Endodermal cell (in vitro differentiated cells): ENCODE results near the gene SGPP2. TPM values are rescaled to one million over a fixed set of nuclear protein-coding genes. Genes with fewer than 3 reads are reported as not detected.

ENCODE experiments used
- DNase-seq: peaks from one replicate; pipeline ENCODE4 v3.0.0-alpha.2; 2017
- H3K27ac ChIP-seq: 2 replicates; pipeline ENCODE4 v1.5.1; 2013; ENCODE audit warnings: mild to moderate bottlenecking, low read depth, low read length, moderate library complexity
- H3K27me3 ChIP-seq: 2 replicates; pipeline ENCODE4 v1.6.1; 2013; ENCODE audit warnings: mild to moderate bottlenecking, low read length, moderate library complexity; ENCODE audit not compliant: insufficient read depth, control insufficient read depth, poor library complexity, severe bottlenecking
- H3K36me3 ChIP-seq: 2 replicates; pipeline ENCODE4 v1.7.0; 2013; ENCODE audit warnings: mild to moderate bottlenecking, low read length, moderate library complexity; ENCODE audit not compliant: control insufficient read depth, insufficient read depth
- H3K4me1 ChIP-seq: one replicate; pipeline ENCODE4 v1.7.0; 2013; ENCODE audit warnings: low read length; ENCODE audit not compliant: control insufficient read depth, insufficient read depth
- H3K4me3 ChIP-seq: 2 replicates; pipeline ENCODE4 v1.5.1; 2013; ENCODE audit warnings: mild to moderate bottlenecking, low read length, moderate library complexity
- H3K9ac ChIP-seq: 2 replicates; pipeline ENCODE4 v1.6.1; 2013; ENCODE audit warnings: mild to moderate bottlenecking, low read length, moderate library complexity; ENCODE audit not compliant: poor library complexity, severe bottlenecking; ENCODE audit errors: extremely low read depth
- H3K9me3 ChIP-seq: 2 replicates; pipeline ENCODE4 v1.6.1; 2013; ENCODE audit warnings: mild to moderate bottlenecking, low read length, moderate library complexity; ENCODE audit not compliant: control insufficient read depth
- H3K27ac Mint-ChIP-seq: 2 replicates; pipeline ENCODE4 v1.8.0; 2020; ENCODE audit warnings: mixed read lengths
- H3K27me3 Mint-ChIP-seq: 2 replicates; pipeline ENCODE4 v1.8.0; 2021; ENCODE audit warnings: mild to moderate bottlenecking, mixed read lengths; ENCODE audit not compliant: insufficient read depth
- H3K36me3 Mint-ChIP-seq: 2 replicates; pipeline ENCODE4 v1.8.0; 2020; ENCODE audit warnings: low read depth, mixed read lengths
- H3K4me1 Mint-ChIP-seq: 2 replicates; pipeline ENCODE4 v1.8.0; 2020; ENCODE audit warnings: mixed read lengths
- H3K4me3 Mint-ChIP-seq: 2 replicates; pipeline ENCODE4 v1.8.0; 2020; ENCODE audit warnings: mild to moderate bottlenecking, moderate library complexity, mixed read lengths
- H3K9me3 Mint-ChIP-seq: 2 replicates; pipeline ENCODE4 v1.8.0; 2020; ENCODE audit warnings: mild to moderate bottlenecking, mixed read lengths
- CTCF ChIP-seq: fragments of 200-600 bp; sonication (generic); conservative IDR thresholded peaks from 2 replicates; pipeline ENCODE4 v1.5.0; 2021; ENCODE audit warnings: antibody characterized with exemption, mild to moderate bottlenecking
- WGBS, 2 experiments: methylation state at CpG; one replicate each; pipeline versions ENCODE4 v1.1.5 to v1.1.7; 2013; ENCODE audit warnings: missing lambda C conversion rate in 2 of 2, mixed read lengths in 1 of 2; ENCODE audit not compliant: insufficient coverage in 1 of 2, insufficient read length in 1 of 2; 5-methylcytosine and 5-hydroxymethylcytosine counted together
- total RNA-seq, 2 donors: library from RNA; stranded (reverse); fragmentation: NEBNext Ultra II Directional in 1 of 2; extraction: Animal tissue kit (Norgen Biotek cat#: 25700) in 1 of 2; gene quantifications; 2 replicates in 1 of 2; 3 replicates in 1 of 2; pipeline ENCODE4 v1.2.1, GENCODE V29; 2021

Gene SGPP2
- total RNA-seq, 2 donors from 2014 or later = not detected

GRCh38 chr2:222494104-222494739, 69.9 kb downstream of the SGPP2 start:
- Mint-ChIP-seq H3K36me3 (no peaks in the 10 kb centered on the region), H3K4me3 (no peak overlapping the region), H3K27me3 (peaks cover 47% of the 10 kb centered on the region), H3K27ac (no peak overlapping the region), H3K4me1 (no peaks in the 10 kb centered on the region), H3K9me3 (peaks cover 26% of the 10 kb centered on the region)
- no peak overlapping the region for H3K9ac ChIP-seq
- 94 to 95% methylated on average over 9 to 11 of the region's 11 CpGs for WGBS, 2 experiments
- H3K9me3 ChIP-seq = peaks cover 4% of the 10 kb centered on the region
- no peak overlapping the region for H3K27ac ChIP-seq
- H3K36me3 ChIP-seq = no peaks in the 10 kb centered on the region
- no peak for TF ChIP-seq CTCF
- no peak for DNase-seq
- no peaks in the 10 kb centered on the region for H3K4me1 ChIP-seq
- H3K27me3 ChIP-seq = no peaks in the 10 kb centered on the region
- no peak overlapping the region for H3K4me3 ChIP-seq

- Histone ChIP-seq H3K4me1 (no peaks in the 10 kb centered on the region), H3K9me3 (peaks cover 4% of the 10 kb centered on the region), H3K9ac (no peak overlapping the region), H3K36me3 (no peaks in the 10 kb centered on the region), H3K27me3 (no peaks in the 10 kb centered on the region), H3K4me3 (no peak overlapping the region), H3K27ac (no peak overlapping the region)
- DNase-seq = no peak
- Mint-ChIP-seq H3K4me1 (no peaks in the 10 kb centered on the region), H3K36me3 (no peaks in the 10 kb centered on the region), H3K9me3 (peaks cover 26% of the 10 kb centered on the region), H3K27ac (no peak overlapping the region), H3K4me3 (no peak overlapping the region), H3K27me3 (peaks cover 54% of the 10 kb centered on the region)
- 100% methylated on average over 1 of the region's 1 CpG; no CpG with 5 or more reads in 1 of the 2 experiments for WGBS, 2 experiments
- no peak for TF ChIP-seq CTCF
Measured at GRCh38 chr2:222495388-222495787, 71.0 kb downstream of the SGPP2 start.

GRCh38 chr2:222499226-222499625, 74.9 kb downstream of the SGPP2 start:
- H3K9me3 ChIP-seq = no peaks in the 10 kb centered on the region
- no peak overlapping the region for H3K4me3 ChIP-seq
- H3K27ac Mint-ChIP-seq = no peak overlapping the region
- H3K27me3 Mint-ChIP-seq = peaks cover 61% of the 10 kb centered on the region
- no peak overlapping the region for H3K27ac ChIP-seq
- no peaks in the 10 kb centered on the region for H3K36me3 ChIP-seq
- no peak for TF ChIP-seq CTCF
- WGBS, 2 experiments = 79 to 86% methylated on average over 2 to 3 of the region's 3 CpGs
- H3K27me3 ChIP-seq = no peaks in the 10 kb centered on the region
- no peak overlapping the region for H3K4me3 Mint-ChIP-seq
- DNase-seq = no peak
- no peaks in the 10 kb centered on the region for H3K9me3 Mint-ChIP-seq
- H3K4me1 Mint-ChIP-seq = no peaks in the 10 kb centered on the region
- no peaks in the 10 kb centered on the region for H3K36me3 Mint-ChIP-seq
- no peaks in the 10 kb centered on the region for H3K4me1 ChIP-seq
- H3K9ac ChIP-seq = no peak overlapping the region
